Activated CD4-positive, CD25-positive, alpha-beta regulatory T cell (primary cell): ENCODE data around the gene CLDN7.

Source experiments
- DNase-seq, 4 experiments: peaks; one replicate each; lab custom pipeline; 2025; lab: John Stamatoyannopoulos, UW

CLDN7 gene

DNA sequence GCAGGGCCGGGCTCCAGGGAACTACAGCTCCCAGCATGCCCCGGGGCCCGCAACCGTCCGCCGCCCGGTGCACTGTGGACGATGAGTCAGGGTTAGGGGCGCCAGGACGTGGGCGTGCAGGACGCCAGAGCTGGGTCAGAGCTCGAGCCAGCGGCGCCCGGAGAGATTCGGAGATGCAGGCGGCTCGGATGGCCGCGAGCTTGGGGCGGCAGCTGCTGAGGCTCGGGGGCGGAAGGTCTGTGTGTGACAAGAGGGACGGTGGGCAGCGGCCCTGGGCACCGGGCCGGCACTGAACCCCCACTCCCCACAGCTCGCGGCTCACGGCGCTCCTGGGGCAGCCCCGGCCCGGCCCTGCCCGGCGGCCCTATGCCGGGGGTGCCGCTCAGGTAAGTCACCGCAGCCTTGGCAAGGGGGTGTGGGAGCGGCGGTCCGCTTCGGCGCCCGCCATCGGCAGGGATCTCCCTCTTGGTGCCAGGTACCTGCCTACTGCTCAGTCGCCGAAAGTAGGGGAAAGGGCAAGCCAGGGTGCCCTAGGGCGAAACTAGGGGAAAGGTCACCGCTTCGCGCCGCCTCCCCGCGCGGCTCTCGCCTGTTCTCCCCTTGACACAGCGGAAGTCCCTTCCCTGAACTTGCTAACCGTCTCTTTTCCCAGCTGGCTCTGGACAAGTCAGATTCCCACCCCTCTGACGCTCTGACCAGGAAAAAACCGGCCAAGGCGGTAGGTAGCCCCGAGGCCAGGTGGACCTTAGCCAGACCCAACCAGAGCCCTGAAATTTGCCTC is 42.3 kb downstream of the CLDN7 start, which contains the start of the genes ACADVL and DLG4:
Gene ACADVL (plus strand): TSS at position 127 of the 781 bp plus-strand sequence. CDS start 47 bp downstream, at position 174.
Gene DLG4 (minus strand): TSS at position 25 of the 781 bp plus-strand sequence.
- peak; percentile 53 to 68 (median 57) for DNase-seq

DNA sequence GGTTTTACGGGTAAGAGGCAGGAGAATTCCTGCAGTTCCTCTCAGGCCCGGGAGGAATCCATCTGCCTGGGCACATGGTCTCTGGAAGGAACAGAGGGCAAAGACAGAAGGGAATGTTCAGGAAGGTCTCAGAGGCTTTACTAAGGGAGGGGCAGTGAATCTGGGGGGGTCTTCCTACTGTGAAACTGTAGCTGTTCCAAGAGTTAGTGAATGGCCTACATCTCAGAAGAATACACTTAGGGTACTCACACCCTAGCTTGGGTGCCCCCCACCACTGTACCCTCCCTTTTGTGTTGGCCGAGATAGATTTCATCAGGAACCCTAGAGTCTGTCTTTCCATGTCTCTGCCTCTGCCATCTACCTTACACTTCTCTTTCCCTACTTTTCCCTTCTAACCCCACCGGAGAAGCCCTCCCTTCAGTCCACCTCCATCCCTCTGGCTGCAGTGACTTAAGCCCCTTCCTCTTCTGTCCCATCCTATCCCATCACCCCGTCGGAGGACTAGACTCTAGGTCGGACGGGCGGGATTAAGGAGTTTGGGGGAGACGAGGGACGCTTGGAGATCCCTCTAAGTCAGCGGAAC is 43.0 kb downstream of the CLDN7 start:
- no peak for DNase-seq

DNA sequence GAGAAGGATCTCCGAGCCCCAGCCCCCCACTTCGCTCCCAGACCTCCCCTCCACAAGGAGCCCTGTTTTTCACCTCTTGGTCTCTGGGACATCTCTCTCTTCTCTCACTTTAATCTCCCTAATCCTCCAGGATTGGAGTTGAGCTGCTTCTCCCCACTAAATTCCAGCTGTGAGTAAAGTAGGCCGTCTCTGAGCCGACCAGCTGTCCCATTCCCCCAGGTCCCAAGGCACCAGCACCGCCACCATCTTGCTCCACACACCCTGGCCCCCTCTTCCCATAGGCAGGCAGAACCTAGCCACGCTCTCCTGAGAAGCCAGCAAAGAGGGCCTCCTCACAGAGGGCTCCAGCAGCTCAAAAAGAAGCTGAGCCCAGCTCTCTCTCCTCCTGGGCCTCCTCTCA is 43.5 kb downstream of the CLDN7 start:
- no peak for DNase-seq

DNA sequence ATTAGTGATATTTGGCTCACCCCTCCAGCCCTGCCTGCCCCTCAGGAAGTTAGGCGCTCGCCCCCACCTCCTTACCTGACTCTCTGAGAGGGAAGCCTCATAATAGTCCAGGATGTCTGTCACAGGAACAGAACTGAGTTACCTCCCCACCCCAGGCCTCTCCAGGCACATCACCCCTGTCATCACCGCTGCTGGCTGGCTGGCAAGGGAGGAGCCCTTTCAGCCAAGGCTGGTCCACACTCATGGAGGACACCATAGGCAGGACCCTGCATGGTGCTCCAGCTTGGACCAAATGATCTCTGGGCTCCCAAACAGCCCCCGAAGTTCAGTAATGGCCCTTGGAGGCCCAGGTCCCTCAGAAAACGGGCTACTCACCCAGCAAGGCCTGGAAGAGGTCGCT is 44.1 kb downstream of the CLDN7 start:
- no peak for DNase-seq

DNA sequence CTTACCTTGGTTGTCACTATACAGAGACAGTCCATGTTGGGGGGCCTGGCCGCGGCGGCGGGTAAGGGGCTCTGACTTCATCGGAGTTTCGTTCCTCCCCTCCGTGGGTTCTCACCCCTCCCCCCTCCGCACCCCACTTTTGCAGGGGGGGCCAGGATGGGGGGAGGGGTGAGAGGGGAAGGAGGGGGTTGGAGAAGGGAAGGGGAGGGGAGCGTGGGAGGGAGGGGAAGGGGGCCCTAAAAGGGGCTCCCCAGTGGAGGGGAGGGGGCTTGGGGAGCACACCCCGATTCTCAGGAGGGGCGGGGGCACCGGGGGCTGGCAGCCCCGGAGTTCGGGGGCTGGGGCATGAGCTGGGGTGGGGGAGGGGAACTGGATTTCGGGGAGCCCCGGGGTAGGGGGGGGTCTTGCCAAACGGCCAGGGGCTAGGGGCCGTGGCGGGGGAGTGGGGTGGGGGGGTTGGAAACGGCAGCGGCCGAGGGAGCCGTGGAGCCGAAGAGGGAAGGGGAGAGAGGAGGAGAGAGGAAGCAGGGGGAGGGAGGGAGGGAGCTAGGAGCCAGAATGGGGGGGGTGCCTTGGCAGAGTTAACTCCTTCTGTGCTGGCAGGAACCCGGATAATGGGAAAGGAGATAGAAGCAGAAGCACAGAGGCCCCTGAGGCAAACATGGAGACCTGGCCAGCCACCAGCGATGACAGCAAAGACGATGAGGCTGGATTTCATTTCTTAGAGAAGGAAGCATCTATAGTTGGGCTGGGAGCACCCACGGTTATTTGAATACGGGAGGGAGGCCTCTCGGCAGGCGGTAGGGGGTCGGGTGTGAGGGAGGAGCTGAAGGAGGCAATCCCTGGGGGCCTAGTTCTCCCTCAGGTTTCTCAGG is 44.9 kb downstream of the CLDN7 start:
- no peak for DNase-seq

DNA sequence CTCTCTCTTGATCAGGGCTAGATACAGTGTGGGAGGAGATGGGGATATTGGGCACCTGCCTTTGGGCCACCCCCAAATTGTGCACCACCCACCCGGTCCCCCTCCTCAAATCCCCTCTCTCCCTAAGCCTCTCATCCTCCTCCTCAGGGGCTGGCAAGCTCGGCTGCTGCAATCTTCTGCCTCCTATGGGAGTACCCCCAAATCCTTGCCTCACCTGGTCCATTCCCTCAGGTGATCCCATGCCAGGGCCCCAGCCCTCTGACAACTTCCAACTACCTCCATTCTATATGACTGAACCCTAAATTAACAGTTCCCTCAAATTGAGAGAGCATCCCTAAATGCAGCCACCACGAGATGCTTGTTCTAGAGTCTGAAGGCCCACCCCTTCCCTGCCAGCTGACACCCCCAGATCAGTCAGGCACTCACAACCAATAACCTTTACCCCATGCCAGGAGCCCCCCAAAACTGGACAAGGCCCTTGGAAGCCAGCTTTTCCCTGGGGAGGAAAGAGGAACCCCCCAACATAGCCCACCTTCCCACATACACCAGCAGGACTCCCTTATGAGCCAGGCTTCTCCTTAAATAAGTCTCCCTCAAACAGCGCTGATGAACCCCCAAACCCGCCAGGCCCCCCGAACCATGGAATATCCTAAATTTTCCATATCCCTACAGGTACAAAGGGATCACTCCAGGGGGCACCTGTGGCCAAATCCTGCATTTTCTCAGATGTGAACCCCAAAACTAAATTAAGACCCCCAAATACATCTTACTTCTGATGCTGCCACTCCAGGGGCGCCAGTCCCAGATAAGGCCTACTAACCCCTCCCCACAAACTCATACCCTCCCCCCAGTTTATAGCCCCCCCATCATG is 45.8 kb downstream of the CLDN7 start:
- DNase-seq, result no peak

DNA sequence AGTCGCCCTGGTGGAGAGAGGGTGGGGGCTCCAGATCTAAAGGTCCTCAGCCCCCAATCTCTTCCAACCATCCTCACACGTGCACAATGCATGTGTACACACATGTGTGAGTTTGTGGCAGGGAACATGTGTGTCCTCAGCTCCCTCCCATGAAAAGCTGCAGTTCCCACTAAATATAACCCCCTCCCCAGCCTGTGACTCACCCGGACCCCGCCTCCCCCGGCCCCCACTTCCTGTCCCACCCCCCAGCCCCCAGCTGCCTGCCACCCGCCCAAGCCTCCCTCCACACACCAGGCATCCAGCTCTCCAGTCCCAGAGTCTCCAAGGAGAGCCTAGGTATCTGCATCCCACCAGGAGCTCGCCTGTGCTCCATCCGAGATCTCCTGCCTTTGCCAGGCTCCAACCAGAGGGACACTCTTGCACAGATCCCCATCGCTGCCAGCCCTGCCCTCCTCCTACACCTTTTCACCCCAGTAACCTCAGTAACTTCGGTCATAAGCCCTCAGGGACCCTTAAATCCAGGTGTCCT is 46.6 kb downstream of the CLDN7 start:
- DNase-seq, result no peak

DNA sequence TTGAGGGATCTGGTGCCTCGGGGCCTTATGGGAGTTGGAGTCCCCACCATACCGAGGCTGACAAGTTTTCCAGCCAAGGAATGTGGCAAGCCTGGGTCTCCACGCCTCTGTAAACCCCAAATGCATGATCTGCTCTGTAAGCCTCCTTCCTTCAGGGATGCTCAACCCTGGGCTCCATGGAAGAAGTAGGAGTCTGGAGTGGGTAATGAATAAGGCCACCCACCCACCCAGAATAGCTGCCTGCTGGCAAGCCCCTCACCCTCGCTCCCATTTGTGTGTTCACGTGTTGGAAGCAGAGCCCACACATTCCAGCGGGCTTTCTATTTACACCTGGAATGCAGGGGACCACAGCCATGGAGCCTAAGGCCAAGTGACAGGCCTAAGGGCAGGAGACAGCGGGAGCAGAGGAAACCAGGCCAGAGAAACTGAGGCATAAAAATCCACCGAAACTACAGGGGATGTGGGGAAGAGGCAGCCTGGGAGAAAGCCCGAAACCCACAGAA is 47.1 kb downstream of the CLDN7 start:
- DNase-seq, result no peak

DNA sequence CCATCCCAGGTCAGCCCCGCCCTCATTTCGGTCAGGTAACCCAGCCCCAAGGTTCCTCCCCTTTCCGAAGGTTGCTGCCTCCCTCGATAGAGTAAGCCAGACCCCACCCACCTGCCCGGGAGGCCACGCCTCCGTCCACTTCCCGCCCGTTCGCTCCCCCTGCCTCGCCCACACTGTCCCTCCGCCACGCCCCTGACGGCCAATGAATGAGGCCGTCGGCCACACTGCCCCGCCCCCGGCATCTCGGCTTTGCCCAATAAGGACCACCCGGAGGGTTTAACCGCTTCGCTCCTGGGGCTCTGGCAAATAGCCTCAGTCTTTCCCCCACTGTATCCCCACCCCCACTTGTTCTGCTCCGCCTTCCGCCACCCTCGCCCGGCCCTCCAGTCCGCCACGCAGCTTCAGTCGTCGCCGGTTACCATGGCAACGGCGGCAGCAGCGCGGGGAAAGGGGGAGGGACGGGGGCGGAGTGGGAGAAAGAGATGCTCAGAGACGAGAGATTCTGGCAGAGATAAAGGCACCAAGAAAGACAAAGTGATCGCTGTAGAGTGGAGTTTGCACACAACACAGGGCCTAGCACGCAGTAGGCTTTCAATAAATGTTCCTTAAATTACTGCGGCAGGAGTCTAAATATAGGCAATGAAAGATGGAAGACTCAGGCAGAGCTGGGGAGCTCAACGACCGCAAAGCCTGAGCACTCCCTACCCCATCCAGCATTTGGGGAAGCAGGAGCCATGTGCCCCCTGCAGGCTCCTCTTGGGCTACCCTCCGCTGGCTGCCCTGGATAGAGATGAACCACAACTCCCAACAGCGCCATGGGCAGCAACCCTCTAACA is 47.8 kb downstream of the CLDN7 start:
- peak; percentile 96 to 98 (median 97) for DNase-seq

DNA sequence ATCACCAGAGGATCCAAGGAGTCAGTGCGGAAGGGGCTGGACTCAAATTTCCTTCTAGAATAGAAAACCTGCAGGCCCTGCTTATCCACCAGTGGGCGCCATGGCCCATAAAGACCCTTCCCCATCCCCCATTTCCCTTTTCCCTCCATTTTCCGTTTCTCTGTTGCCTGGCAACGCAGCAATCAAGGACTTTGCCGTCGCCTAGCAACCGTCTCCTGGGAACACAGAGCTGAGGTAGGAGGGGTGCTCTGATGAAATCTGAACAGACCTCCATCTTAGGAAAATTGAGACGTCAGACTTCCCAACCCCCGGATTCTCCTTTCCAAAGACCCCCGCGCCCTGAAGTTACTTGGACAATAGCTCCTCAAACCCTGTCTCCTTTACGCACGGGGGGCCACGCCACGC is 48.4 kb downstream of the CLDN7 start:
- DNase-seq, result peak in 1 of 4 experiments; percentile 45

DNA sequence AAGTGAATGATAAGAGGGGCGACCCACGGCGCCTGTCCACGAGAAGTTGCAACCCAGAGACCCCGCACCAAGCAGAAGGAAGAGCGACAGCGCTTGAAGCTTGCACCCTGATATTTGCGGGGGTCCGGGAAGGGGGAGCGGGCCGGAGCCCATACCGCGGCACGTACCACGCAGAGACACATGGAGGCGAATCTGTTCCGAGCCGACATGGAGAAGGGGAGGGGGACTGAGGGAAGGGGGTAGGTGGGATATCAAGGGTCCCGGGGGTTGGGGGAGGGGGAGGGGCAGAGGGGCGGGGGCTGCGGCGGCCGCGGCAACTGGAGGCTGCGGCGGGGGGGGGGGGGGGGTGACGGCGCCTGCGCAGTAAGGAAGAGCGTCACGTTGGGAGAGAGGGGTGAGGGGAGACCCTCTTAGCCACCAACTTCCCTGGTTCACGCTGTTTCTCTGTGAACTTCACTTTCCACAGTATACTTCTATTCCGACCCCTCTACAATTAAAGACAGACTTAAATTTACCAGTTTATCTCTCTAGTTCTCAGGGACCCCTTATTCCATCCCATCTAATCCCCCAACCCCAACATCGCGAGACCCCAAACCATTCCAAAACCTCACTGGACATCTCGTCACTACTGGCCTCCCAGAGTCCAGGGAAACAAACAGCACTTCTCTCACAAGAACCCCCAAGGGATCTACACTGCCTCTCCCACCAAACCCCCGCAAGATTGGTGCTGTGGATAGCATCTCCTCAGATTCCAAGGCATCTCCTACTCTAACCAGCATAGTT is 50.6 kb downstream of the CLDN7 start:
- DNase-seq, result no peak
